HG03565 (cell line): ENCODE measurements around the gene RPL7A.
"Not testable (repeated sequence)": the region's sequence is repeated elsewhere in the genome, so short reads cannot be mapped to it uniquely, and the experiment has no call there.

Experiments used
- ATAC-seq: cut with Tn5 transposase; IDR thresholded peaks from one replicate; pipeline ENCODE4 v1.9.1; 2021; ENCODE audit warnings: mild to moderate bottlenecking, moderate library complexity; ENCODE audit not compliant: unreplicated experiment

The RPL7A gene

GRCh38 chr9:133384736-133385321 lies 36.8 kb downstream of the RPL7A start:
- ATAC-seq = no peak

- no peak for ATAC-seq
Observed at GRCh38 chr9:133385452-133385851, 37.4 kb downstream of the RPL7A start.

- no peak for ATAC-seq
Observed at GRCh38 chr9:133386338-133386737, 38.3 kb downstream of the RPL7A start.

- no peak for ATAC-seq
Observed at GRCh38 chr9:133387680-133388079, 39.7 kb downstream of the RPL7A start.

GRCh38 chr9:133389025-133389557 lies 41.1 kb downstream of the RPL7A start:
- ATAC-seq = no peak

- no peak for ATAC-seq
Observed at GRCh38 chr9:133389562-133389961, 41.5 kb downstream of the RPL7A start.

GRCh38 chr9:133390713-133391112 lies 42.7 kb downstream of the RPL7A start:
- ATAC-seq = no peak

GRCh38 chr9:133391449-133391848 lies 43.4 kb downstream of the RPL7A start:
- ATAC-seq = not testable (repeated sequence)

- ATAC-seq = not testable (repeated sequence)
Observed at GRCh38 chr9:133392308-133392707, 44.3 kb downstream of the RPL7A start.

GRCh38 chr9:133393399-133393798 lies 45.4 kb downstream of the RPL7A start:
- no peak for ATAC-seq

GRCh38 chr9:133394687-133395271 lies 46.8 kb downstream of the RPL7A start:
- no peak for ATAC-seq

GRCh38 chr9:133396952-133397351 lies 48.9 kb downstream of the RPL7A start:
- ATAC-seq = no peak

- ATAC-seq = no peak
Observed at GRCh38 chr9:133397370-133397769, 49.4 kb downstream of the RPL7A start.

- ATAC-seq = no peak
Observed at GRCh38 chr9:133397895-133398294, 49.9 kb downstream of the RPL7A start.

GRCh38 chr9:133400292-133400691 lies 52.3 kb downstream of the RPL7A start:
- no peak for ATAC-seq
